ENCODE results near the gene DIP2A. TPM values are rescaled to one million over a fixed set of nuclear protein-coding genes. Genes with fewer than 3 reads are reported as not detected.

DIP2A gene
- total RNA-seq, 1 experiment from 2014 or later, result 22.9 TPM

- CTCF ChIA-PET, result no interaction called here
- TF ChIP-seq REST (IDR thresholded peaks at IDR 0.05; ENCODE audit: insufficient read depth in 1 of 2, low read depth in 2 of 2, low read length in 1 of 2), result no peak
- TF ChIP-seq TCF7L2 (IDR thresholded peaks at IDR 0.05; ENCODE audit: low read depth, low read length), result no peak
Measured at GRCh38 chr21:46452710-46453109, 6.0 kb upstream of the DIP2A start.

GRCh38 chr21:46454142-46454541, 4.5 kb upstream of the DIP2A start:
- DNase-seq (ENCODE audit: low read depth, low spot score), result no peak
- in situ Hi-C loops (cut with HindIII; ENCODE audit: low pct_unique_long_range_greater_than_20kb, low sequenced_read_pairs) (no loop called here), intact Hi-C loops (cut with micrococcal nuclease; ENCODE audit: unreplicated experiment) (no loop called here)
- BruUV-seq (replicated peaks), result no TSS peak
- TF ChIP-seq CTCF (IDR thresholded peaks at IDR 0.05) (no peak), TCF7L2 (IDR thresholded peaks at IDR 0.05; ENCODE audit: low read depth, low read length) (no peak), POLR2AphosphoS5 (IDR thresholded peaks at IDR 0.05; ENCODE audit: low read depth, low read length) (no peak), SIN3A (IDR thresholded peaks at IDR 0.05; ENCODE audit: borderline replicate concordance, insufficient read depth, low read depth, low read length) (no peak), REST (IDR thresholded peaks at IDR 0.05; ENCODE audit: insufficient read depth in 1 of 2, low read depth in 2 of 2, low read length in 1 of 2) (no peak)
- no peak overlapping the region for H3K4me3 ChIP-seq (ENCODE audit: low read depth in 2 of 2, low read length in 2 of 2)
- H3K27ac ChIP-seq (ENCODE audit: low read length), result no peak overlapping the region
- peaks cover 6% of the 10 kb centered on the region; the same call in 1 of the 2 replicates for H3K36me3 ChIP-seq (ENCODE audit: control insufficient read depth, insufficient read depth, low read length)
- ATAC-seq, result no peak
- ChIA-PET POLR2A (interaction anchor here (0.6 kb wide), 1 partner anchor 56 kb away, joined by 5 read pairs; no protein-coding TSS in a partner anchor), CTCF (no interaction called here)
- H3K4me1 ChIP-seq (ENCODE audit: control insufficient read depth, insufficient read depth, low read length), result no peaks in the 10 kb centered on the region
- 0 out of 2 replicates have a peak, but pooled peaks cover 2% of the 10 kb centered on the region for H3K9me3 ChIP-seq (ENCODE audit: control insufficient read depth, insufficient read depth, low read depth, low read length)
- no peaks in the 10 kb centered on the region for H3K27me3 ChIP-seq (ENCODE audit: control insufficient read depth, insufficient read depth, low read length)

More at GRCh38 chr21:46452710-46453109, 6.0 kb upstream of the DIP2A start:
- POLR2A ChIA-PET, result no interaction called here
- H3K36me3 ChIP-seq (ENCODE audit: control insufficient read depth, insufficient read depth, low read length), result peaks cover 2% of the 10 kb centered on the region; the same call in 1 of the 2 replicates
- H3K27me3 ChIP-seq (ENCODE audit: control insufficient read depth, insufficient read depth, low read length), result no peaks in the 10 kb centered on the region
- no peaks in the 10 kb centered on the region for H3K4me1 ChIP-seq (ENCODE audit: control insufficient read depth, insufficient read depth, low read length)
- ATAC-seq, result no peak
- H3K4me3 ChIP-seq (ENCODE audit: low read depth in 2 of 2, low read length in 2 of 2), result no peak overlapping the region
- in situ Hi-C loops (cut with HindIII; ENCODE audit: low pct_unique_long_range_greater_than_20kb, low sequenced_read_pairs) (no loop called here), intact Hi-C loops (cut with micrococcal nuclease; ENCODE audit: unreplicated experiment) (no loop called here)
- no peak for DNase-seq (ENCODE audit: low read depth, low spot score)
- H3K27ac ChIP-seq (ENCODE audit: low read length), result no peak overlapping the region
- 0 out of 2 replicates have a peak, but pooled peaks cover 2% of the 10 kb centered on the region for H3K9me3 ChIP-seq (ENCODE audit: control insufficient read depth, insufficient read depth, low read depth, low read length)
- BruUV-seq (replicated peaks), result no TSS peak
